ENCODE measurements around the gene TLK1.

GRCh38 chr2:171157109-171157500 lies 3.6 kb downstream of the TLK1 start:
- TF ChIP-seq CTCF (IDR thresholded peaks at IDR 0.05) (no peak), POLR2A (IDR thresholded peaks at IDR 0.05) (no peak)

Measured in thyroid gland (tissue), 4 donors.